ENCODE data around the gene CAPZA3. TPM values are rescaled to one million over a fixed set of nuclear protein-coding genes. Genes with fewer than 3 reads are reported as not detected.
"Not testable (repeated sequence)": the region's sequence is repeated elsewhere in the genome, so short reads cannot be mapped to it uniquely, and the experiment has no call there.

The CAPZA3 gene
- total RNA-seq, 6 experiments from 2014 or later, result 0.24 to 1.2 (median 0.26) TPM; not detected in 3

- H3K4me1 ChIP-seq, result peaks cover 0 to 14% (median 7%) of the 10 kb centered on the region in 4 donors
- ATAC-seq (peak; percentile 3 to 19 (median 7)), DNase-seq (no peak)
- WGBS (ENCODE audit: insufficient coverage, low coverage, low lambda C conversion rate, missing lambda C conversion rate), result 33% methylated on average over 6 of the region's 6 CpGs
- intact Hi-C loops (cut with DNase I), result no loop called here
- H3K27ac ChIP-seq, result no peak overlapping the region
- H3K36me3 ChIP-seq, result no peaks in the 10 kb centered on the region
- no peaks in the 10 kb centered on the region for H3K9me3 ChIP-seq
- H3K4me3 ChIP-seq, result peak overlapping the region in 1 of 3 donors; percentile 10
- TF ChIP-seq POLR2A (IDR thresholded peaks at IDR 0.05) (no peak), CTCF (IDR thresholded peaks at IDR 0.05) (no peak)
- no peaks in the 10 kb centered on the region for H3K27me3 ChIP-seq
These were observed 16.3 kb downstream of the CAPZA3 start for GRCh38 chr12:18754124-18754707.

GRCh38 chr12:18755341-18755740 is 17.4 kb downstream of the CAPZA3 start:
- intact Hi-C loops (cut with DNase I), result no loop called here
- no peaks in the 10 kb centered on the region for H3K9me3 ChIP-seq
- no peak overlapping the region for H3K27ac ChIP-seq
- ATAC-seq (no peak), DNase-seq (no peak)
- 94% methylated on average over 1 of the region's 1 CpG for WGBS (ENCODE audit: insufficient coverage, low coverage, low lambda C conversion rate, missing lambda C conversion rate)
- no peak overlapping the region for H3K4me3 ChIP-seq
- TF ChIP-seq CTCF (IDR thresholded peaks at IDR 0.05) (no peak), POLR2A (IDR thresholded peaks at IDR 0.05) (no peak)
- no peaks in the 10 kb centered on the region for H3K27me3 ChIP-seq
- H3K36me3 ChIP-seq, result no peaks in the 10 kb centered on the region
- H3K4me1 ChIP-seq, result peaks cover 0 to 14% (median 7%) of the 10 kb centered on the region in 4 donors

GRCh38 chr12:18766479-18766878 is 28.6 kb downstream of the CAPZA3 start:
- H3K36me3 ChIP-seq; ATAC-seq; H3K9me3 ChIP-seq; DNase-seq; intact Hi-C loops (cut with DNase I); H3K4me1 ChIP-seq; H3K27me3 ChIP-seq; H3K27ac ChIP-seq; H3K4me3 ChIP-seq: not testable (repeated sequence)
- 86% methylated on average over 1 of the region's 1 CpG for WGBS (ENCODE audit: insufficient coverage, low coverage, low lambda C conversion rate, missing lambda C conversion rate)

GRCh38 chr12:18782827-18783226 is 44.9 kb downstream of the CAPZA3 start:
- intact Hi-C loops (cut with DNase I), result no loop called here
- TF ChIP-seq CTCF (IDR thresholded peaks at IDR 0.05), result no peak
- no peak for TF ChIP-seq POLR2A (IDR thresholded peaks at IDR 0.05)
- Histone ChIP-seq H3K4me1 (no peaks in the 10 kb centered on the region), H3K4me3 (no peak overlapping the region), H3K27me3 (no peaks in the 10 kb centered on the region), H3K36me3 (no peaks in the 10 kb centered on the region), H3K9me3 (no peaks in the 10 kb centered on the region), H3K27ac (no peak overlapping the region)
- ATAC-seq (no peak), DNase-seq (no peak)
- WGBS (ENCODE audit: insufficient coverage, low coverage, low lambda C conversion rate, missing lambda C conversion rate), result 26% methylated on average over 2 of the region's 2 CpGs

- H3K4me3 ChIP-seq; ATAC-seq; H3K4me1 ChIP-seq; intact Hi-C loops (cut with DNase I); H3K27ac ChIP-seq; H3K36me3 ChIP-seq; H3K27me3 ChIP-seq; H3K9me3 ChIP-seq; DNase-seq: not testable (repeated sequence)
- whole genome bisulfite sequencing (ENCODE audit: insufficient coverage, low coverage, low lambda C conversion rate, missing lambda C conversion rate), result 75% methylated on average over 5 of the region's 8 CpGs
These were observed 47.5 kb downstream of the CAPZA3 start for GRCh38 chr12:18785465-18785864.

Other genes with a start within 250 kb of the CAPZA3 start
- gene PLCZ1, start 107 bp upstream of the CAPZA3 start, total RNA-seq, result not detected